Liver (tissue), 9 donors: Measurements from ENCODE around the gene FOXI2. TPM values are rescaled to one million over a fixed set of nuclear protein-coding genes. Genes with fewer than 3 reads are reported as not detected.

Experiments used
- DNase-seq: peaks from one replicate; pipeline ENCODE4 v3.0.0-alpha.2; 2017; ENCODE audit warnings: low spot score
- H3K27ac ChIP-seq, 2 donors: one replicate each; pipeline ENCODE4 v1.7.0; 2013; ENCODE audit warnings: inconsistent platforms in 2 of 2, low read length in 2 of 2, control low read depth in 1 of 2, low read depth in 1 of 2, mild to moderate bottlenecking in 1 of 2
- H3K27me3 ChIP-seq, 4 donors: one replicate each; pipeline versions ENCODE4 v1.6.1 to v1.7.0; 2013; ENCODE audit warnings: low read length in 3 of 4, inconsistent platforms in 1 of 4, mild to moderate bottlenecking in 1 of 4, moderate library complexity in 1 of 4; ENCODE audit not compliant: control insufficient read depth in 4 of 4, insufficient read depth in 4 of 4
- H3K36me3 ChIP-seq, 4 donors: one replicate each; pipeline versions ENCODE4 v1.6.1 to v1.7.0; 2013; ENCODE audit warnings: low read length in 3 of 4, mild to moderate bottlenecking in 3 of 4, low read depth in 1 of 4, moderate library complexity in 1 of 4; ENCODE audit not compliant: control insufficient read depth in 4 of 4, insufficient read depth in 3 of 4
- H3K4me1 ChIP-seq, 4 donors: one replicate each; pipeline versions ENCODE4 v1.6.1 to v1.7.0; 2013; ENCODE audit warnings: low read length in 3 of 4, mild to moderate bottlenecking in 3 of 4, moderate library complexity in 1 of 4; ENCODE audit not compliant: control insufficient read depth in 4 of 4, insufficient read depth in 4 of 4
- H3K4me3 ChIP-seq, 3 donors: one replicate each; pipeline versions ENCODE4 v1.6.1 to v1.7.0; 2013; ENCODE audit warnings: low read length in 3 of 3, control low read depth in 1 of 3, low read depth in 1 of 3, mild to moderate bottlenecking in 1 of 3
- H3K9ac ChIP-seq, 2 donors: one replicate each; pipeline ENCODE4 v1.7.0; 2013; ENCODE audit warnings: low read length in 2 of 2, mild to moderate bottlenecking in 2 of 2, moderate library complexity in 2 of 2, control low read depth in 1 of 2, low read depth in 1 of 2
- H3K9me3 ChIP-seq, 4 donors: one replicate each; pipeline versions ENCODE4 v1.6.1 to v1.7.0; 2013; ENCODE audit warnings: low read length in 3 of 4; ENCODE audit not compliant: control insufficient read depth in 4 of 4
- ATF3 ChIP-seq: IDR thresholded peaks from 2 replicates; pipeline ENCODE4 v1.6.1; 2016; ENCODE audit warnings: antibody characterized with exemption
- EGR1 ChIP-seq, 2 donors: IDR thresholded peaks; 2 replicates each; pipeline ENCODE4 v1.6.1; 2016 to 2018; ENCODE audit warnings: antibody characterized with exemption in 2 of 2, low read depth in 2 of 2
- FOXA1 ChIP-seq: IDR thresholded peaks from 2 replicates; pipeline ENCODE4 v1.6.1; 2016; ENCODE audit warnings: antibody characterized with exemption
- FOXA2 ChIP-seq: IDR thresholded peaks from 2 replicates; pipeline ENCODE4 v1.6.1; 2016; ENCODE audit warnings: antibody characterized with exemption
- GABPA ChIP-seq, 2 donors: IDR thresholded peaks in 1 of 2; conservative IDR thresholded peaks in 1 of 2; 2 replicates each; pipeline ENCODE4 v1.6.1; 2016; ENCODE audit warnings: antibody characterized with exemption in 2 of 2, mild to moderate bottlenecking in 1 of 2, moderate library complexity in 1 of 2
- HNF4A ChIP-seq, 2 donors: conservative IDR thresholded peaks; 2 replicates each; pipeline ENCODE4 v1.6.1; 2016; ENCODE audit warnings: antibody characterized with exemption in 2 of 2, mild to moderate bottlenecking in 2 of 2
- HNF4G ChIP-seq: IDR thresholded peaks from 2 replicates; pipeline ENCODE4 v1.6.1; 2016; ENCODE audit warnings: antibody characterized with exemption
- JUND ChIP-seq, 2 donors: IDR thresholded peaks; 2 replicates each; pipeline ENCODE4 v1.6.1; 2016; ENCODE audit warnings: antibody characterized with exemption in 2 of 2
- MAX ChIP-seq: IDR thresholded peaks from 2 replicates; pipeline ENCODE4 v1.6.1; 2016; ENCODE audit warnings: antibody characterized with exemption
- NR2F2 ChIP-seq: IDR thresholded peaks from 2 replicates; pipeline ENCODE4 v1.6.1; 2016; ENCODE audit warnings: antibody characterized with exemption
- RAD21 ChIP-seq, 2 donors: IDR thresholded peaks; 2 replicates each; pipeline ENCODE4 v1.6.1; 2016; ENCODE audit warnings: antibody characterized with exemption in 2 of 2, mild to moderate bottlenecking in 2 of 2
- RXRA ChIP-seq, 2 donors: IDR thresholded peaks; 2 replicates each; pipeline ENCODE4 v1.6.1; 2017 to 2018; ENCODE audit warnings: antibody characterized with exemption in 2 of 2, mild to moderate bottlenecking in 1 of 2
- SP1 ChIP-seq: IDR thresholded peaks from 2 replicates; pipeline ENCODE4 v1.6.1; 2018; ENCODE audit warnings: antibody characterized with exemption, mild to moderate bottlenecking
- TAF1 ChIP-seq: conservative IDR thresholded peaks from 2 replicates; pipeline ENCODE4 v1.6.1; 2016; ENCODE audit warnings: antibody characterized with exemption, mild to moderate bottlenecking
- YY1 ChIP-seq: IDR thresholded peaks from 2 replicates; pipeline ENCODE4 v1.6.1; 2016; ENCODE audit warnings: antibody characterized with exemption, mild to moderate bottlenecking
- WGBS: extraction: QIAGEN DNeasy Blood & Tissue Kit; methylation state at CpG from one replicate; pipeline ENCODE4 v1.1.7; 2013; 5-methylcytosine and 5-hydroxymethylcytosine counted together
- polyA plus RNA-seq, 2 donors: library from polyadenylated mRNA; stranded (reverse) in 1 of 2; unstranded in 1 of 2; fragments of 200-250 nt in 1 of 2; fragments of >200 nt in 1 of 2; fragmentation: Nextera tagmentation in 1 of 2; extraction: Ambion mirVana in 1 of 2; gene quantifications; one replicate each; pipeline versions ENCODE4 v1.2.1 to v1.2.3, GENCODE V29; 2013 to 2015
- total RNA-seq, 2 donors: library from RNA; depleted of rRNA; stranded (reverse); fragments of >200 nt; gene quantifications; one replicate each; pipeline ENCODE4 v1.2.3, GENCODE V29; 2014
- TF ChIP-seq, protein P1 (sequence below): IDR thresholded peaks from 2 replicates; pipeline ENCODE4 v1.6.1; 2016; ENCODE audit warnings: antibody characterized with exemption, mild to moderate bottlenecking
- TF ChIP-seq, protein P2 (sequence below): IDR thresholded peaks from 2 replicates; pipeline ENCODE4 v1.6.1; 2016; ENCODE audit warnings: antibody characterized with exemption
- TF ChIP-seq, protein P3 (sequence below): fragments of 150-350 bp; IDR thresholded peaks from 2 replicates; pipeline ENCODE4 v1.5.1; 2017; ENCODE audit warnings: improper control_type of control experiment, low read depth, low read length; ENCODE audit not compliant: missing input control
- donor health status: healthy.
- donor health status: healthy.
- donor health status: healthy.
- donor health status: healthy.
- donor health status: healthy.

Gene FOXI2
- total and polyA plus RNA-seq, 4 donors, result under 0.01 to 0.01 TPM; not detected in 2

- Histone ChIP-seq H3K27ac (no peak overlapping the region), H3K9me3 (no peaks in the 10 kb centered on the region), H3K4me3 (no peak overlapping the region), H3K9ac (no peak overlapping the region), H3K36me3 (no peaks in the 10 kb centered on the region), H3K27me3 (peaks cover 0 to 7% (median 0%) of the 10 kb centered on the region in 4 donors), H3K4me1 (no peaks in the 10 kb centered on the region)
- TF ChIP-seq FOXA1 (no peak), TAF1 (no peak), HNF4A (conservative IDR thresholded peaks at IDR 0.05) (no peak)
- WGBS, result 52% methylated on average over 3 of the region's 3 CpGs
- no peak for DNase-seq
These were observed 18.8 kb downstream of the FOXI2 start for GRCh38 chr10:127755753-127756152.

DNA sequence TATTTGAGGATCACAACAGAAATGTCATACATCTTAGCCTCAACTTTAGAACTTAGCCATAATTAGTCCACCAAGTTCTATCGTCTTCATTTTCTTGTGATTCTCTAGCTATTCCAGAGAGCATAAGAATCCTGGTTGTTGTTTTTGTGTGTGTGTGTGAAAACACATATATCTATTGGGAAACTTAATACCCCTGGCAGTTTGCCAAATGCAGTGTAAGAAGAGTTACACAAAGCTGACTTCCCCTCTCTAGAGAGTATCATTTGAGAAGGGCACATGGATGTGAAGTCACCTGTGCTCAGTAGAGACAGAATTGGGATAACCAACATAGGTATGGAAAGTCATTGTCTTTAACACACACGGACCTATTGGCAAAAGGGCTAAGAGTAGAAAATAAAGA is 19.3 kb downstream of the FOXI2 start:
- DNase-seq, result no peak
- no peaks in the 10 kb centered on the region for H3K4me1 ChIP-seq

More for the DNA sequence above, 19.3 kb downstream of the FOXI2 start:
- H3K27me3 ChIP-seq, result peaks cover 0 to 7% (median 0%) of the 10 kb centered on the region in 4 donors
- no peaks in the 10 kb centered on the region for H3K9me3 ChIP-seq
- H3K9ac ChIP-seq, result no peak overlapping the region
- 75% methylated on average over 2 of the region's 2 CpGs for WGBS
- H3K4me3 ChIP-seq, result no peak overlapping the region
- H3K36me3 ChIP-seq, result no peaks in the 10 kb centered on the region
- TF ChIP-seq SP1, result no peak
- TF ChIP-seq RXRA (IDR thresholded peaks at IDR 0.05), result no peak
- TF ChIP-seq JUND (IDR thresholded peaks at IDR 0.05), result no peak
- TF ChIP-seq HNF4G, result no peak
- TF ChIP-seq ATF3, result no peak
- TF ChIP-seq, protein P1, sequence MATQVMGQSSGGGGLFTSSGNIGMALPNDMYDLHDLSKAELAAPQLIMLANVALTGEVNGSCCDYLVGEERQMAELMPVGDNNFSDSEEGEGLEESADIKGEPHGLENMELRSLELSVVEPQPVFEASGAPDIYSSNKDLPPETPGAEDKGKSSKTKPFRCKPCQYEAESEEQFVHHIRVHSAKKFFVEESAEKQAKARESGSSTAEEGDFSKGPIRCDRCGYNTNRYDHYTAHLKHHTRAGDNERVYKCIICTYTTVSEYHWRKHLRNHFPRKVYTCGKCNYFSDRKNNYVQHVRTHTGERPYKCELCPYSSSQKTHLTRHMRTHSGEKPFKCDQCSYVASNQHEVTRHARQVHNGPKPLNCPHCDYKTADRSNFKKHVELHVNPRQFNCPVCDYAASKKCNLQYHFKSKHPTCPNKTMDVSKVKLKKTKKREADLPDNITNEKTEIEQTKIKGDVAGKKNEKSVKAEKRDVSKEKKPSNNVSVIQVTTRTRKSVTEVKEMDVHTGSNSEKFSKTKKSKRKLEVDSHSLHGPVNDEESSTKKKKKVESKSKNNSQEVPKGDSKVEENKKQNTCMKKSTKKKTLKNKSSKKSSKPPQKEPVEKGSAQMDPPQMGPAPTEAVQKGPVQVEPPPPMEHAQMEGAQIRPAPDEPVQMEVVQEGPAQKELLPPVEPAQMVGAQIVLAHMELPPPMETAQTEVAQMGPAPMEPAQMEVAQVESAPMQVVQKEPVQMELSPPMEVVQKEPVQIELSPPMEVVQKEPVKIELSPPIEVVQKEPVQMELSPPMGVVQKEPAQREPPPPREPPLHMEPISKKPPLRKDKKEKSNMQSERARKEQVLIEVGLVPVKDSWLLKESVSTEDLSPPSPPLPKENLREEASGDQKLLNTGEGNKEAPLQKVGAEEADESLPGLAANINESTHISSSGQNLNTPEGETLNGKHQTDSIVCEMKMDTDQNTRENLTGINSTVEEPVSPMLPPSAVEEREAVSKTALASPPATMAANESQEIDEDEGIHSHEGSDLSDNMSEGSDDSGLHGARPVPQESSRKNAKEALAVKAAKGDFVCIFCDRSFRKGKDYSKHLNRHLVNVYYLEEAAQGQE, result no peak
- TF ChIP-seq GABPA (IDR thresholded peaks at IDR 0.05 in 1 of 2, conservative IDR thresholded peaks at IDR 0.05 in 1 of 2), result no peak
- TF ChIP-seq FOXA1, result no peak
- TF ChIP-seq FOXA2, result no peak
- TF ChIP-seq, protein P2, sequence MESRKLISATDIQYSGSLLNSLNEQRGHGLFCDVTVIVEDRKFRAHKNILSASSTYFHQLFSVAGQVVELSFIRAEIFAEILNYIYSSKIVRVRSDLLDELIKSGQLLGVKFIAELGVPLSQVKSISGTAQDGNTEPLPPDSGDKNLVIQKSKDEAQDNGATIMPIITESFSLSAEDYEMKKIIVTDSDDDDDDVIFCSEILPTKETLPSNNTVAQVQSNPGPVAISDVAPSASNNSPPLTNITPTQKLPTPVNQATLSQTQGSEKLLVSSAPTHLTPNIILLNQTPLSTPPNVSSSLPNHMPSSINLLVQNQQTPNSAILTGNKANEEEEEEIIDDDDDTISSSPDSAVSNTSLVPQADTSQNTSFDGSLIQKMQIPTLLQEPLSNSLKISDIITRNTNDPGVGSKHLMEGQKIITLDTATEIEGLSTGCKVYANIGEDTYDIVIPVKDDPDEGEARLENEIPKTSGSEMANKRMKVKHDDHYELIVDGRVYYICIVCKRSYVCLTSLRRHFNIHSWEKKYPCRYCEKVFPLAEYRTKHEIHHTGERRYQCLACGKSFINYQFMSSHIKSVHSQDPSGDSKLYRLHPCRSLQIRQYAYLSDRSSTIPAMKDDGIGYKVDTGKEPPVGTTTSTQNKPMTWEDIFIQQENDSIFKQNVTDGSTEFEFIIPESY, result no peak
- no peak for TF ChIP-seq TAF1
- no peak for TF ChIP-seq MAX
- no peak for TF ChIP-seq YY1
- TF ChIP-seq, protein P3, sequence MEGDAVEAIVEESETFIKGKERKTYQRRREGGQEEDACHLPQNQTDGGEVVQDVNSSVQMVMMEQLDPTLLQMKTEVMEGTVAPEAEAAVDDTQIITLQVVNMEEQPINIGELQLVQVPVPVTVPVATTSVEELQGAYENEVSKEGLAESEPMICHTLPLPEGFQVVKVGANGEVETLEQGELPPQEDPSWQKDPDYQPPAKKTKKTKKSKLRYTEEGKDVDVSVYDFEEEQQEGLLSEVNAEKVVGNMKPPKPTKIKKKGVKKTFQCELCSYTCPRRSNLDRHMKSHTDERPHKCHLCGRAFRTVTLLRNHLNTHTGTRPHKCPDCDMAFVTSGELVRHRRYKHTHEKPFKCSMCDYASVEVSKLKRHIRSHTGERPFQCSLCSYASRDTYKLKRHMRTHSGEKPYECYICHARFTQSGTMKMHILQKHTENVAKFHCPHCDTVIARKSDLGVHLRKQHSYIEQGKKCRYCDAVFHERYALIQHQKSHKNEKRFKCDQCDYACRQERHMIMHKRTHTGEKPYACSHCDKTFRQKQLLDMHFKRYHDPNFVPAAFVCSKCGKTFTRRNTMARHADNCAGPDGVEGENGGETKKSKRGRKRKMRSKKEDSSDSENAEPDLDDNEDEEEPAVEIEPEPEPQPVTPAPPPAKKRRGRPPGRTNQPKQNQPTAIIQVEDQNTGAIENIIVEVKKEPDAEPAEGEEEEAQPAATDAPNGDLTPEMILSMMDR, result no peak
- TF ChIP-seq NR2F2, result no peak
- TF ChIP-seq EGR1 (IDR thresholded peaks at IDR 0.05; ENCODE audit: low read depth in 2 of 2), result no peak
- TF ChIP-seq HNF4A (conservative IDR thresholded peaks at IDR 0.05), result no peak
- TF ChIP-seq RAD21 (IDR thresholded peaks at IDR 0.05), result no peak
- H3K27ac ChIP-seq, result no peak overlapping the region
